GM23338 (cell line): ENCODE results near the gene HRH3. TPM values are rescaled to one million over a fixed set of nuclear protein-coding genes. Genes with fewer than 3 reads are reported as not detected.

Experiments
- ATAC-seq: fragments of 200-7000 bp; cut with Tn5 transposase; 3 replicates; pipeline ENCODE4 v1.9.1; 2020
- DNase-seq: peaks from one replicate; pipeline ENCODE4 v3.0.0-alpha.2; 2015; ENCODE audit warnings: low spot score
- H2AFZ ChIP-seq: fragments of 200-600 bp; sonication (generic); 2 replicates; pipeline ENCODE4 v1.8.0; 2016; ENCODE audit warnings: antibody characterized with exemption, mild to moderate bottlenecking, moderate library complexity
- H3F3A ChIP-seq: fragments of 200-600 bp; sonication (generic); replicated peaks from 2 replicates; pipeline ENCODE4 v1.8.0; 2017; ENCODE audit warnings: antibody characterized with exemption, mixed run types, low read depth
- H3K27ac ChIP-seq: fragments of 200-600 bp; sonication (generic); 2 replicates; pipeline ENCODE4 v1.6.1; 2016; ENCODE audit warnings: low read depth
- H3K27me3 ChIP-seq: fragments of 200-600 bp; sonication (generic); 2 replicates; pipeline ENCODE4 v1.8.0; 2016; ENCODE audit warnings: mild to moderate bottlenecking, mixed run types, moderate library complexity; ENCODE audit not compliant: insufficient read depth
- H3K36me3 ChIP-seq: fragments of 200-600 bp; sonication (generic); 2 replicates; pipeline ENCODE4 v1.8.0; 2016; ENCODE audit warnings: mild to moderate bottlenecking; ENCODE audit not compliant: insufficient read depth
- H3K4me1 ChIP-seq: fragments of 200-600 bp; sonication (generic); 2 replicates; pipeline ENCODE4 v1.8.0; 2016; ENCODE audit warnings: mild to moderate bottlenecking, moderate library complexity; ENCODE audit not compliant: insufficient read depth
- H3K4me2 ChIP-seq: fragments of 200-600 bp; sonication (generic); 2 replicates; pipeline ENCODE4 v1.7.1; 2017; ENCODE audit warnings: mixed run types
- H3K4me3 ChIP-seq: fragments of 200-600 bp; sonication (generic); 2 replicates; pipeline ENCODE4 v1.6.1; 2016; ENCODE audit warnings: mixed run types
- H3K79me2 ChIP-seq: fragments of 200-600 bp; sonication (generic); replicated peaks from 2 replicates; pipeline ENCODE4 v1.8.0; 2017; ENCODE audit warnings: mild to moderate bottlenecking; ENCODE audit not compliant: insufficient read depth
- H3K9me2 ChIP-seq: fragments of 200-600 bp; sonication (generic); 2 replicates; pipeline ENCODE4 v1.8.0; 2017; ENCODE audit not compliant: insufficient read depth
- H4K20me1 ChIP-seq: fragments of 200-600 bp; sonication (generic); replicated peaks from 2 replicates; pipeline ENCODE4 v1.8.0; 2017; ENCODE audit warnings: mild to moderate bottlenecking; ENCODE audit not compliant: insufficient read depth
- H3K27ac Mint-ChIP-seq: 2 replicates; pipeline ENCODE4 v1.8.0; 2020; ENCODE audit warnings: inconsistent platforms, mild to moderate bottlenecking, moderate library complexity, mixed read lengths
- H3K27me3 Mint-ChIP-seq: 3 replicates; pipeline ENCODE4 v1.8.0; 2022; ENCODE audit warnings: low read depth, mild to moderate bottlenecking, moderate library complexity, mixed read lengths, inconsistent platforms; ENCODE audit not compliant: insufficient read depth, poor library complexity
- H3K36me3 Mint-ChIP-seq: 3 replicates; pipeline ENCODE4 v1.8.0; 2021; ENCODE audit warnings: low read depth, mild to moderate bottlenecking, inconsistent platforms, moderate library complexity, mixed read lengths
- H3K4me1 Mint-ChIP-seq: 3 replicates; pipeline ENCODE4 v1.8.0; 2020; ENCODE audit warnings: mild to moderate bottlenecking, inconsistent platforms, mixed read lengths
- H3K4me3 Mint-ChIP-seq: 3 replicates; pipeline ENCODE4 v1.8.0; 2021; ENCODE audit warnings: moderate library complexity, mild to moderate bottlenecking, inconsistent platforms, mixed read lengths
- H3K9me3 Mint-ChIP-seq: 3 replicates; pipeline ENCODE4 v1.8.0; 2020; ENCODE audit warnings: moderate library complexity, mild to moderate bottlenecking, inconsistent platforms, mixed read lengths
- CREB1 ChIP-seq: fragments of 250-450 bp; sonication (Bioruptor Pico); IDR thresholded peaks from 2 replicates; pipeline ENCODE4 v1.5.0; 2020; ENCODE audit warnings: low read depth, mild to moderate bottlenecking, moderate library complexity
- CTCF ChIP-seq, 2 experiments: fragments of 200-600 bp in 1 of 2; sonication (generic) in 1 of 2; conservative IDR thresholded peaks; 2 replicates each; pipeline versions ENCODE4 v1.5.1 to v1.6.1; 2016 to 2017; ENCODE audit warnings: antibody characterized with exemption in 2 of 2, low read depth in 2 of 2, mild to moderate bottlenecking in 2 of 2, moderate library complexity in 1 of 2
- ETS1 ChIP-seq: IDR thresholded peaks from 2 replicates; pipeline ENCODE4 v1.6.1; 2016; ENCODE audit warnings: antibody characterized with exemption
- EZH2 ChIP-seq: fragments of 200-600 bp; sonication (generic); IDR thresholded peaks from one replicate; pipeline ENCODE4 v1.8.0; 2017; ENCODE audit warnings: antibody characterized with exemption, mild to moderate bottlenecking, low read depth; ENCODE audit not compliant: unreplicated experiment
- EZH2phosphoT487 ChIP-seq: fragments of 200-600 bp; sonication (generic); IDR thresholded peaks from one replicate; pipeline ENCODE4 v1.8.1; 2018; ENCODE audit warnings: antibody characterized with exemption; ENCODE audit not compliant: unreplicated experiment
- JUNB ChIP-seq: IDR thresholded peaks from one replicate; pipeline ENCODE4 v1.6.1; 2016; ENCODE audit warnings: antibody characterized with exemption; ENCODE audit not compliant: unreplicated experiment
- NANOG ChIP-seq: IDR thresholded peaks from 2 replicates; pipeline ENCODE4 v1.6.1; 2016; ENCODE audit warnings: antibody characterized with exemption, borderline replicate concordance
- POLR2AphosphoS5 ChIP-seq: IDR thresholded peaks from 2 replicates; pipeline ENCODE4 v1.6.1; 2016; ENCODE audit warnings: antibody characterized with exemption, low read depth
- REST ChIP-seq: IDR thresholded peaks from one replicate; pipeline ENCODE4 v1.6.1; 2018; ENCODE audit warnings: antibody characterized with exemption; ENCODE audit not compliant: unreplicated experiment
- STAT1 ChIP-seq: IDR thresholded peaks from one replicate; pipeline ENCODE4 v1.6.1; 2016; ENCODE audit warnings: antibody characterized with exemption; ENCODE audit not compliant: unreplicated experiment
- ZNF114 ChIP-seq: fragments of 250-450 bp; sonication (Bioruptor Pico); IDR thresholded peaks from 2 replicates; pipeline ENCODE4 v1.5.0; 2020; ENCODE audit warnings: mild to moderate bottlenecking, moderate library complexity
- ZNF331 ChIP-seq: fragments of 250-450 bp; sonication (Bioruptor Pico); IDR thresholded peaks from 2 replicates; pipeline ENCODE4 v1.5.0; 2020; ENCODE audit warnings: low read depth, mild to moderate bottlenecking, moderate library complexity
- polyA plus RNA-seq: library from polyadenylated mRNA; unstranded; fragments of >200 nt; fragmentation: Nextera tagmentation; extraction: Ambion mirVana; gene quantifications from 2 replicates; pipeline ENCODE4 v1.2.1, GENCODE V29; 2016
- total RNA-seq: library from RNA; depleted of rRNA; stranded (reverse); fragments of >200 nt; shearing (Covaris generic); gene quantifications from 2 replicates; pipeline ENCODE4 v1.2.3, GENCODE V29; 2014

Gene HRH3
- total and polyA plus RNA-seq, 2 experiments from 2014 or later = 1.5 to 5.2 TPM

- no peak for TF ChIP-seq EZH2phosphoT487
- no peak for TF ChIP-seq ETS1
- no peak for TF ChIP-seq REST
- no peak for TF ChIP-seq EZH2
- TF ChIP-seq ZNF114 (CRISPR knock-in tag) = no peak
- no peak for TF ChIP-seq NANOG
- no peak for TF ChIP-seq CTCF (conservative IDR thresholded peaks at IDR 0.05; ENCODE audit: low read depth in 2 of 2)
- TF ChIP-seq JUNB = no peak
- no peak for TF ChIP-seq CREB1 (CRISPR knock-in tag)
- no peak for TF ChIP-seq STAT1
- H3K27ac Mint-ChIP-seq = no peak overlapping the region
- DNase-seq = no peak
- ATAC-seq = no peak
- Histone ChIP-seq H3K4me2 (no peak overlapping the region), H3K27ac (no peak overlapping the region), H3K4me1 (no peaks in the 10 kb centered on the region), H3K36me3 (no peaks in the 10 kb centered on the region), H2AFZ (no peak overlapping the region), H3K27me3 (no peaks in the 10 kb centered on the region), H3F3A (no peaks in the 10 kb centered on the region), H3K79me2 (no peaks in the 10 kb centered on the region), H3K4me3 (no peak overlapping the region), H4K20me1 (no peaks in the 10 kb centered on the region), H3K9me2 (no peaks in the 10 kb centered on the region)
- peaks cover 5% of the 10 kb centered on the region for H3K4me1 Mint-ChIP-seq
- peaks cover 2% of the 10 kb centered on the region for H3K27me3 Mint-ChIP-seq
- H3K9me3 Mint-ChIP-seq = no peaks in the 10 kb centered on the region
- H3K4me3 Mint-ChIP-seq = no peak overlapping the region
- H3K36me3 Mint-ChIP-seq = no peaks in the 10 kb centered on the region
Observed at GRCh38 chr20:62230276-62230675, 10.2 kb upstream of the HRH3 start.

GRCh38 chr20:62229667-62230066 is 9.6 kb upstream of the HRH3 start:
- DNase-seq = no peak
- peaks cover 2% of the 10 kb centered on the region for H3K27me3 Mint-ChIP-seq
- TF ChIP-seq POLR2AphosphoS5 (no peak), STAT1 (no peak), ZNF331 (no peak), ZNF114 (CRISPR knock-in tag) (no peak), JUNB (no peak), NANOG (no peak)

More at GRCh38 chr20:62229667-62230066, 9.6 kb upstream of the HRH3 start:
- H3K36me3 ChIP-seq = no peaks in the 10 kb centered on the region
- H3K27me3 ChIP-seq = no peaks in the 10 kb centered on the region
- no peak for ATAC-seq
- no peak overlapping the region for H3K4me3 ChIP-seq
- no peak overlapping the region for H3K4me3 Mint-ChIP-seq
- H3K4me1 Mint-ChIP-seq = peaks cover 6% of the 10 kb centered on the region
- H3K9me3 Mint-ChIP-seq = no peaks in the 10 kb centered on the region
- no peak overlapping the region for H3K27ac Mint-ChIP-seq
- no peaks in the 10 kb centered on the region for H3K9me2 ChIP-seq
- H4K20me1 ChIP-seq = no peaks in the 10 kb centered on the region
- H3K4me2 ChIP-seq = no peak overlapping the region
- H3K27ac ChIP-seq = no peak overlapping the region
- H2AFZ ChIP-seq = no peak overlapping the region
- no peaks in the 10 kb centered on the region; the same call in 2 of the 3 replicates for H3K36me3 Mint-ChIP-seq
- H3K79me2 ChIP-seq = no peaks in the 10 kb centered on the region
- H3F3A ChIP-seq = no peaks in the 10 kb centered on the region
- no peaks in the 10 kb centered on the region for H3K4me1 ChIP-seq
